ENCODE measurements around the gene CDH26.

Gene CDH26

GRCh38 chr20:60046011-60046413, 87.8 kb downstream of the CDH26 start:
- Histone ChIP-seq H3K4me3 (ENCODE audit: low read length in 2 of 2) (no peak overlapping the region), H3K27ac (ENCODE audit: low read length) (no peak overlapping the region), H3K9me3 (ENCODE audit: control insufficient read depth in 2 of 2, low read length in 2 of 2) (no peaks in the 10 kb centered on the region), H3K27me3 (ENCODE audit: control insufficient read depth in 1 of 2, insufficient read depth in 2 of 2, low read length in 2 of 2) (peaks cover 0 to 4% of the 10 kb centered on the region in 2 donors), H3K36me3 (ENCODE audit: control insufficient read depth in 2 of 2, insufficient read depth in 2 of 2, low read length in 2 of 2) (no peaks in the 10 kb centered on the region), H3K4me1 (ENCODE audit: control insufficient read depth, insufficient read depth, low read length) (no peaks in the 10 kb centered on the region), H3K9ac (ENCODE audit: low read length in 2 of 2) (no peak overlapping the region)

- H3K27ac ChIP-seq (ENCODE audit: low read length): no peak overlapping the region
Measured at GRCh38 chr20:60046436-60046835, 88.2 kb downstream of the CDH26 start.

GRCh38 chr20:60046860-60047259, 88.6 kb downstream of the CDH26 start:
- Histone ChIP-seq H3K27me3 (ENCODE audit: control insufficient read depth in 1 of 2, insufficient read depth in 2 of 2, low read length in 2 of 2) (peaks cover 0 to 6% of the 10 kb centered on the region in 2 donors), H3K9ac (ENCODE audit: low read length in 2 of 2) (no peak overlapping the region), H3K27ac (ENCODE audit: low read length) (no peak overlapping the region), H3K9me3 (ENCODE audit: control insufficient read depth in 2 of 2, low read length in 2 of 2) (no peaks in the 10 kb centered on the region), H3K4me1 (ENCODE audit: control insufficient read depth, insufficient read depth, low read length) (no peaks in the 10 kb centered on the region), H3K4me3 (ENCODE audit: low read length in 2 of 2) (no peak overlapping the region), H3K36me3 (ENCODE audit: control insufficient read depth in 2 of 2, insufficient read depth in 2 of 2, low read length in 2 of 2) (no peaks in the 10 kb centered on the region)

More at GRCh38 chr20:60046436-60046835, 88.2 kb downstream of the CDH26 start:
- no peaks in the 10 kb centered on the region for H3K4me1 ChIP-seq (ENCODE audit: control insufficient read depth, insufficient read depth, low read length)
- H3K9ac ChIP-seq (ENCODE audit: low read length in 2 of 2): no peak overlapping the region
- no peaks in the 10 kb centered on the region for H3K36me3 ChIP-seq (ENCODE audit: control insufficient read depth in 2 of 2, insufficient read depth in 2 of 2, low read length in 2 of 2)
- no peaks in the 10 kb centered on the region for H3K9me3 ChIP-seq (ENCODE audit: control insufficient read depth in 2 of 2, low read length in 2 of 2)
- H3K4me3 ChIP-seq (ENCODE audit: low read length in 2 of 2): no peak overlapping the region
- H3K27me3 ChIP-seq (ENCODE audit: control insufficient read depth in 1 of 2, insufficient read depth in 2 of 2, low read length in 2 of 2): peaks cover 0 to 4% of the 10 kb centered on the region in 2 donors

GRCh38 chr20:60048634-60049521, 90.7 kb downstream of the CDH26 start:
- Histone ChIP-seq H3K9ac (ENCODE audit: low read length in 2 of 2) (no peak overlapping the region), H3K27ac (ENCODE audit: low read length) (no peak overlapping the region), H3K4me1 (ENCODE audit: control insufficient read depth, insufficient read depth, low read length) (no peaks in the 10 kb centered on the region), H3K36me3 (ENCODE audit: control insufficient read depth in 2 of 2, insufficient read depth in 2 of 2, low read length in 2 of 2) (no peaks in the 10 kb centered on the region), H3K9me3 (ENCODE audit: control insufficient read depth in 2 of 2, low read length in 2 of 2) (no peaks in the 10 kb centered on the region), H3K27me3 (ENCODE audit: control insufficient read depth in 1 of 2, insufficient read depth in 2 of 2, low read length in 2 of 2) (peaks cover 5 to 22% of the 10 kb centered on the region in 2 donors), H3K4me3 (ENCODE audit: low read length in 2 of 2) (no peak overlapping the region)

DNA sequence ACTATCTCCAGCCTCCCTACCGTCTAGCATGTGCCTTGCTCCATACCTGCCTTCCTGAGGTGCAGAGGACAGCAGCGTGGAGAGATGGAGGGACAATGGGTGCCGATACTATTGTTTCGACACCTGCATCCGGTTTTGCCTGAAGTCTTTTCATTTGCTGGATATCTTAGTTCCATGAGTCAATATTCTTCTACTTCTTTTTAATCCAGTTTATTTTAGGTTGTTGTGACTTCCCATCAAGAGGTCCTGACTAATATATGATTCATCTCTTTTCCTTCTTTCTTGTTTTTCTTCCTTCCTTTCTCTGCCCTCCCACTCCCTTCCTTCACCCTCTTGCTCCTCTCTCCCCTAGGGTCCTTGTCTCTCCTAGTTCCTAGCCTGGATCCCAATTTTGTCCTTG, 91.4 kb downstream of the CDH26 start:
- Histone ChIP-seq H3K27ac (ENCODE audit: low read length) (no peak overlapping the region), H3K4me3 (ENCODE audit: low read length in 2 of 2) (no peak overlapping the region), H3K9ac (ENCODE audit: low read length in 2 of 2) (no peak overlapping the region), H3K27me3 (ENCODE audit: control insufficient read depth in 1 of 2, insufficient read depth in 2 of 2, low read length in 2 of 2) (peaks cover 6 to 22% of the 10 kb centered on the region in 2 donors), H3K36me3 (ENCODE audit: control insufficient read depth in 2 of 2, insufficient read depth in 2 of 2, low read length in 2 of 2) (no peaks in the 10 kb centered on the region), H3K4me1 (ENCODE audit: control insufficient read depth, insufficient read depth, low read length) (no peaks in the 10 kb centered on the region), H3K9me3 (ENCODE audit: control insufficient read depth in 2 of 2, low read length in 2 of 2) (no peaks in the 10 kb centered on the region)

GRCh38 chr20:60050193-60050947, 92.1 kb downstream of the CDH26 start:
- Histone ChIP-seq H3K9me3 (ENCODE audit: control insufficient read depth in 2 of 2, low read length in 2 of 2) (no peaks in the 10 kb centered on the region), H3K36me3 (ENCODE audit: control insufficient read depth in 2 of 2, insufficient read depth in 2 of 2, low read length in 2 of 2) (no peaks in the 10 kb centered on the region), H3K27ac (ENCODE audit: low read length) (no peak overlapping the region), H3K27me3 (ENCODE audit: control insufficient read depth in 1 of 2, insufficient read depth in 2 of 2, low read length in 2 of 2) (peaks cover 9 to 22% of the 10 kb centered on the region in 2 donors), H3K4me3 (ENCODE audit: low read length in 2 of 2) (no peak overlapping the region), H3K4me1 (ENCODE audit: control insufficient read depth, insufficient read depth, low read length) (no peaks in the 10 kb centered on the region), H3K9ac (ENCODE audit: low read length in 2 of 2) (no peak overlapping the region)

GRCh38 chr20:60051911-60052310, 93.7 kb downstream of the CDH26 start:
- Histone ChIP-seq H3K4me1 (ENCODE audit: control insufficient read depth, insufficient read depth, low read length) (no peaks in the 10 kb centered on the region), H3K36me3 (ENCODE audit: control insufficient read depth in 2 of 2, insufficient read depth in 2 of 2, low read length in 2 of 2) (no peaks in the 10 kb centered on the region), H3K4me3 (ENCODE audit: low read length in 2 of 2) (no peak overlapping the region), H3K9me3 (ENCODE audit: control insufficient read depth in 2 of 2, low read length in 2 of 2) (no peaks in the 10 kb centered on the region), H3K27ac (ENCODE audit: low read length) (no peak overlapping the region), H3K9ac (ENCODE audit: low read length in 2 of 2) (no peak overlapping the region), H3K27me3 (ENCODE audit: control insufficient read depth in 1 of 2, insufficient read depth in 2 of 2, low read length in 2 of 2) (peaks cover 9 to 24% of the 10 kb centered on the region in 2 donors)

- Histone ChIP-seq H3K27ac (ENCODE audit: low read length) (no peak overlapping the region), H3K36me3 (ENCODE audit: control insufficient read depth in 2 of 2, insufficient read depth in 2 of 2, low read length in 2 of 2) (no peaks in the 10 kb centered on the region), H3K9ac (ENCODE audit: low read length in 2 of 2) (no peak overlapping the region), H3K4me1 (ENCODE audit: control insufficient read depth, insufficient read depth, low read length) (no peaks in the 10 kb centered on the region), H3K4me3 (ENCODE audit: low read length in 2 of 2) (no peak overlapping the region), H3K27me3 (ENCODE audit: control insufficient read depth in 1 of 2, insufficient read depth in 2 of 2, low read length in 2 of 2) (peaks cover 9 to 24% of the 10 kb centered on the region in 2 donors), H3K9me3 (ENCODE audit: control insufficient read depth in 2 of 2, low read length in 2 of 2) (no peaks in the 10 kb centered on the region)
Measured at GRCh38 chr20:60052322-60052721, 94.1 kb downstream of the CDH26 start.

- Histone ChIP-seq H3K9me3 (ENCODE audit: control insufficient read depth in 2 of 2, low read length in 2 of 2) (no peaks in the 10 kb centered on the region), H3K4me1 (ENCODE audit: control insufficient read depth, insufficient read depth, low read length) (peaks cover 8% of the 10 kb centered on the region), H3K27me3 (ENCODE audit: control insufficient read depth in 1 of 2, insufficient read depth in 2 of 2, low read length in 2 of 2) (peaks cover 9 to 29% of the 10 kb centered on the region in 2 donors), H3K9ac (ENCODE audit: low read length in 2 of 2) (no peak overlapping the region), H3K36me3 (ENCODE audit: control insufficient read depth in 2 of 2, insufficient read depth in 2 of 2, low read length in 2 of 2) (no peaks in the 10 kb centered on the region), H3K4me3 (ENCODE audit: low read length in 2 of 2) (no peak overlapping the region), H3K27ac (ENCODE audit: low read length) (no peak overlapping the region)
Measured at GRCh38 chr20:60053125-60053817, 95.0 kb downstream of the CDH26 start.

DNA sequence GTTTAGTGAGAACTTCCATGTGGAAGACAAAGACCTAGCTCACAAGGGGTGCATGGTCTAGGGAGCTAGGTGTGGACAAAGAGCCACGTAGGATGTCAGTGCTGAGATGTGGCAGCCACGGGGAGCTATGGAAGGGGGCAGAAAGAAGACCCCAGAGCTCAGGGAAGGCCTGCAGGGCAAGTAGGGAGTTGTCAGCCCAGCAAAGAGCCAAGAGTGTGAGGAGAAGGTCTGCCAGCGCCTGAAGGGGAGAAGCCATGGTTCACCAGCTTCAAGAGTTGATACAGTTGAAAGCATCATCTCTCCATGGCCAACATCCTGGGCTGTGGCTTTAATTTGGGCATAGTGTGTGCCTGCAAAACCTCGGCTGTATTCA, 95.6 kb downstream of the CDH26 start:
- H3K36me3 ChIP-seq (ENCODE audit: control insufficient read depth in 2 of 2, insufficient read depth in 2 of 2, low read length in 2 of 2): no peaks in the 10 kb centered on the region
- no peak overlapping the region for H3K9ac ChIP-seq (ENCODE audit: low read length in 2 of 2)
- H3K4me1 ChIP-seq (ENCODE audit: control insufficient read depth, insufficient read depth, low read length): peaks cover 8% of the 10 kb centered on the region
- peaks cover 9 to 29% of the 10 kb centered on the region in 2 donors for H3K27me3 ChIP-seq (ENCODE audit: control insufficient read depth in 1 of 2, insufficient read depth in 2 of 2, low read length in 2 of 2)
- H3K4me3 ChIP-seq (ENCODE audit: low read length in 2 of 2): no peak overlapping the region
- H3K27ac ChIP-seq (ENCODE audit: low read length): no peak overlapping the region
- no peaks in the 10 kb centered on the region for H3K9me3 ChIP-seq (ENCODE audit: control insufficient read depth in 2 of 2, low read length in 2 of 2)

All from stomach smooth muscle (tissue), 2 donors.